HG02678 (cell line): ENCODE measurements around the gene CLIC2.
A peak's percentile ranks its signal among the peaks of the same experiment; 100 is the strongest.
"Not testable (repeated sequence)": the region's sequence is repeated elsewhere in the genome, so short reads cannot be mapped to it uniquely, and the experiment has no call there.

Experiments
- ATAC-seq: cut with Tn5 transposase; IDR thresholded peaks from one replicate; pipeline ENCODE4 v1.9.1; 2021; ENCODE audit warnings: mild to moderate bottlenecking, moderate library complexity; ENCODE audit not compliant: unreplicated experiment

The CLIC2 gene

DNA sequence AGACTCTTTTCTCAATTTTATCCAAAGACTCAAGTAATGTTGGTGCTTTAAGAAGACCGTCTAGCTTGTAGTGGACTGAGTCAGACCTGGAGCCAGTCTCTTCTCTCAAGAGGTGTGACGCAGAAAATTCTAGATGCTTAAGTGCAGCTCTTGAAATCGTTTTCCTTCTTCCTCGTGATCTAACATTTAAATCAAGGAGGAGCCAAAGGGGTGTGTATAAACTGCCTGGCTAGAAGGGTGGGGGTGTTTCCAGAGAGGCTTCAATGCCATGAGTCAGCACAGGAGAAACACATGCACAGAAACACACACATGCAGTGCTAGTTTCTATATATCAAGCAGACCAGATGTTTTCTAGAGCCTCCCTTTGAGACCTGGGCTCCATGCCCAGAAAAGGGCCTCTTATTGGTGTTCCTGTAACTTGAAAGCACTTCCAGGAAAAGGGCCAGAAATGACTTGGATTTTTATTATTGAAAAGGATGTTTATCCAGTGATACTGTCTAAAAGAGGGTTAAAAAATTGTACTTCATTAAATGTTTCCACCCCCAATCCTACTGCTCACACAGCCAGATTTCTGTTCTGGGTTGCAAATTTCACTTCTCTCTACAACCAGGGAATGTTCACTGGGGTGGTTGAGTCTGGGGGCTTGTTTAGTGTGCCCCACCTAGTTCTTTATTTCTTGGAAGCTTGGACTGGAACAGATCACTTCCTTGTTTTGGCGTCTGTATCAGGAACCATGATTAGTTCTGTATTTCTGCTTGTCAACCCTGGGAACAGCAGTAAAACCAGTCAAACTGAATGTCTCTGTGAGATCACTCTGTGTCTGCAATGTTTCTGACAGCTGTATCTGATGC is at the start of gene CLIC2:
CLIC2 (minus strand) TSS at position 129 of the 851 bp plus-strand sequence. CDS start 187 bp downstream, outside the sequence.
- peak; percentile 50 for ATAC-seq

DNA sequence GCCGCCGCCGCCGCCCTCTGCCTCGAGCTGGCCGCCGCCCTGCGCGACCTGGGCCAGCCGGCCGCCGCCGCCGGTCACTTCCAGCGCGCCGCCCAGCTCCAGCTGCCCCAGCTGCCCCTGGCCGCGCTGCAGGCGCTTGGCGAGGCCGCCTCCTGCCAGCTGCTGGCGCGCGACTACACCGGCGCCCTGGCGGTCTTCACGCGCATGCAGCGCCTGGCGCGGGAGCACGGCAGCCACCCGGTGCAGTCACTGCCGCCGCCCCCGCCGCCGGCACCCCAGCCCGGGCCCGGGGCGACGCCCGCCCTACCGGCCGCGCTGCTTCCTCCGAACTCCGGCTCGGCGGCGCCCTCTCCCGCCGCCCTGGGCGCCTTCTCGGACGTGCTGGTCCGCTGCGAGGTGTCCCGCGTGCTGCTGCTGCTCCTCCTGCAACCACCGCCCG is 48.1 kb upstream of the CLIC2 start:
- peak; percentile 49 for ATAC-seq

DNA sequence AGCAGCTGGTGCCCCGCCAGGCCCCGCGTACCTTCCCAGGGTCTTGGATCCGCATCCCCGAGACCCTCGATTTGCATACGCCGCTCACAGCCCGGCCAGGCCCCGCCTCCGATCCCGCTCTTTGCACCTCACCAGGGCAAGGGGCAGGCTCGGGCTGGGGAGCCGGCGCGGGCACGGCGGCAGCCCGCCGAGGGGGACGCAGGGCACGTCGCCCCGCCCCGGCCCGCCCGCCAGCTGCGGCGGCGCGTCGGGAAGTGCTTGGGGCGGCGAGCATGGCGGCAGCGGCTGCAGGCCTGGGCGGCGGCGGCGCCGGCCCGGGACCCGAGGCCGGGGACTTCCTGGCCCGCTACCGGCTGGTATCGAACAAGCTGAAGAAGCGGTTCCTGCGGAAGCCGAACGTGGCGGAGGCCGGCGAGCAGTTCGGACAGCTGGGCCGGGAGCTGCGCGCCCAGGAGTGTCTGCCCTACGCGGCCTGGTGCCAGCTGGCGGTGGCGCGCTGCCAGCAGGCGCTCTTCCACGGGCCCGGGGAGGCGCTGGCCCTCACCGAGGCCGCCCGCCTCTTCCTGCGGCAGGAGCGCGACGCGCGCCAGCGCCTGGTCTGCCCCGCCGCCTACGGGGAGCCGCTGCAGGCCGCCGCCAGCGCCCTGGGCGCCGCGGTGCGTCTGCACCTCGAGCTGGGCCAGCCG is 47.6 kb upstream of the CLIC2 start, which contains the start of gene F8A2:
F8A2 (plus strand) TSS at position 253 of the 686 bp plus-strand sequence; CDS start at position 273, 20 bp downstream.
- ATAC-seq, result peak; percentile 87

- not testable (repeated sequence) for ATAC-seq
These were observed 45.4 kb upstream of the CLIC2 start for GRCh38 chrX:155379802-155380201.

- peak; percentile 66 for ATAC-seq
These were observed 39.5 kb upstream of the CLIC2 start for GRCh38 chrX:155373777-155374458.

DNA sequence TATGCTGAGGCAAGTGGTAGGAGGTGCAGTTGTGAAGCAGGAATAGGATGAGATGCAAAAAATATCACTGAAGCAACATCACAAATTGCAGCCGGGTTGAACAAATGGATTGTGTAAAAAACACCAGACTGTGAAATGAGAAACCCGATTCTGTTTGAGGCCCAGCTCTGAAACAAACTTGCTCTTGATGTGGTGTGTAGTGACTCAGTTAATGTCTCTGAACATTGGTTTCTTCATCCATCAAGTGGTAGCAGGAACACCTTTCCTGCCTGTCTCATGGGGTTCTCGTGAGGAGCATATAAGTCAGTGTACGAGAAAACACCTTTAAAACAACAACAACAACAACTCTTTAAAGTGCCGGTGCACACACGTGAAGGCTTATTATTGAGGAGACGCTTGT is 29.3 kb upstream of the CLIC2 start:
- not testable (repeated sequence) for ATAC-seq

- ATAC-seq, result not testable (repeated sequence)
These were observed 15.0 kb upstream of the CLIC2 start for GRCh38 chrX:155349448-155349847.

DNA sequence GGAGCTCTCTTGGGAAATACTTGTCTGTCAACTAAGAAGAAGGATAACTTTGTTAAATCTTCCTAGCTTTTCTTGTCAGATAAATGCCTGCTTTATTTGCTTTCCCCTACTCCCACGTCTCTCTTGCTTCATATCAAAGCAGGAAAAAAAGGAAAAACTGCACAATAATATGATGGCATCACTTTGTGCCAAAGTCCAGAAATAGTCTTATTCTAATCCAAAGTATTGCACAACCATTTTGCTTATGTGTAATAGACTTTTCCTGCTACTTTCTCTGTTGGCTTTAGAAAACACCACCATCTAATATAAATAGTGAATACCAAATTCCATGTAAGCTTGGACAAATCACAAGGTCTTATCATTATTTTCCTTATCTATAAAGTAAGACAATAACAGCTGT is 11.3 kb upstream of the CLIC2 start:
- not testable (repeated sequence) for ATAC-seq

- not testable (repeated sequence) for ATAC-seq
These were observed 911 bp upstream of the CLIC2 start for GRCh38 chrX:155335337-155335712.

DNA sequence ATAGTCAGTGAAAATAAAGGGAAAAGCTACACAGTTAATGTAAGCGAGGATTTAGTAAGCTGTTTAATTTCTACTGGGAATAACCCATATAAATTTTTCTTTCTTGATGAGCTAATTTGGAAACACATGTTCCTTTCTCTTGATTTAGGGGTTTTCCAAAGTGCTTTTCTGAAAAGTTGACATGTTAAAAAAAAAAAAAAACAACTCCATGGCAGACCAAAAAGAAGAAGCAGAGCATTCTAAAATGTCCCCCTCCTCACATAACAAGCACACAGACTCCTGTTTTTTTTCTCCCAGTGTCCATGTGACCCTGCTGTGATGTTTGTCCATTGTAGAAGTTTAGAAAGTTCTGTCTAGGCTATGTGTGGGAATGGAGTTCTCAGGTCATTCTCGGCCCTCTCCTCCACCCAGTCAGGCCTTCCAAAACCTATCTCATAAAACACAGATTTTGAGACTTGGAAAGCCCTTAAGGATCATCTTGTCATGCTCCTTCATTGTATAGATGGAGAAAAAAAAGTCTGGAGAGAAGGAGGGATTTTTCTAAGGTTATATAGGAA is 792 bp downstream of the CLIC2 start:
- no peak for ATAC-seq

DNA sequence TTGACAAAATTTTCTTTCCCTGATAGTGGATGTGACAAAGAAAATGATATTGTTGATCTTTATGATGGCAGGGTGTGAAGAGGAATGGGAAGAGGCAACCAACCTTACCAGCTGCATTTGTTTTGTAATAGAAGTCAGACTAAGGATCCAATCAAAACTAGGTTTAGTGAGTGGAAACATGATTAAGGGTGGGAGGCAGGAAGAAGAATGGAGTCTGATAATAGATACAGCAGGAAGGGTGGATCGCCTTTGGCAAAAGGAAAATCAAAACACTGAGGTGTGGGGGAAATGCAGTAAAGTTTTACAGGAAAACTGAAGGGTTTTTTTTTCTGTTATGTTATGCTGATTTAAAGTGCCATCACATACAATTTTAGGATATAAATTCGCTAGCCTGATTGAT is 3.4 kb downstream of the CLIC2 start:
- no peak for ATAC-seq

DNA sequence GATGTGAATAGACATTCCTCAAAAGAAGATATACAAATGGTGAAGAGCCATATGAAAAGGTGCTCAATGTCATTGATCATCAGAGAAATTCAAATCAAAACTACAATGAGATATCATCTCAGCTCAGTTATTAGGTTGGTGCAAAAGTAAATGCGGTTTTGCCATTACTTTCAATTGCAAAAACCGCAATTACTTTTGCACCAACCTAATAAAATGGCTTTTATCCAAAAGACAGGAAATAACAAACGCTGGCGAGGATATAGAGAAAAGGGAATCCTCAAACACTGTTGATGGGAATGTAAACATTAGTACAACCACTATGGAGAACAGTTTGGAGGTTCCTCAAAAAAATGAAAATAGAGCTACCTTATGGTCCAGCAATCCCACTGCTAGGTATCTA is 5.1 kb downstream of the CLIC2 start:
- no peak for ATAC-seq

GRCh38 chrX:155326610-155327009 is 7.8 kb downstream of the CLIC2 start:
- no peak for ATAC-seq

- ATAC-seq, result no peak
These were observed 20.2 kb downstream of the CLIC2 start for GRCh38 chrX:155314260-155314659.

- ATAC-seq, result no peak
These were observed 20.6 kb downstream of the CLIC2 start for GRCh38 chrX:155313766-155314165.

DNA sequence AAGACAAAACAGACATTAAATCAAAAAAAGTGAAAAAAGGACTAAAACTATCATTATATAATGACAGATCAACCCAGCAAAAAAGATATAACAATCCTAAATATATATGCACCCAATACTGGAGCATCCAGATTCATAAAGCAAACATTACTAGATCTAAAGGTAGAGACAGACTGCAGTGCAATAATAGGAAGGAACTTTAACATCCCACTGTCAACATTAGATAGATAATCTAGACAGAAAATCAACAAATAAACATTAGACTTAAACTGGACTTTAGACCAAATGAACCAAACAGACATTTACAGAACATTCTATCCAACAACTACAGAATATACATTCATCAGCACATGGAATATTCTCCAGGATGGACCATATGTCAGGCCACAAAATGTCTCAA is 40.6 kb downstream of the CLIC2 start:
- no peak for ATAC-seq

DNA sequence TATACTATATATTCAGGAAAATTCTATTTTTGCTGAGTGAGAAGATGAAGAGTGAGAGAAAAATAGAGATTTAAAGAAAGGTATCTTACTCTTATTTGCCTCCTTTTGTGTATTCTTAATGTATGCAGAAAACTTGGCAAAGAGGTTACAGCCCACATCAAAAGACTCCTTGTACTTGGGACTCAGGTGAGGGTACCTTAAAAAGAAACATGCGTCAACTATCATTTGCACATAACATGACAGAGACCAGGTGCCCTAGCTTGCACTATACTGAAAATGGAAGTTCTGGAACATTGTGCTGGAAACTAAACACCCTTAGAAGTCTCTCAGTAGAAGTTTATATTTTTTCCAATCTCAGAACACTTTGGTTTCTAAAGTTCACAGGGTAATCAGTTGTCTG is 54.5 kb downstream of the CLIC2 start:
- ATAC-seq, result no peak

DNA sequence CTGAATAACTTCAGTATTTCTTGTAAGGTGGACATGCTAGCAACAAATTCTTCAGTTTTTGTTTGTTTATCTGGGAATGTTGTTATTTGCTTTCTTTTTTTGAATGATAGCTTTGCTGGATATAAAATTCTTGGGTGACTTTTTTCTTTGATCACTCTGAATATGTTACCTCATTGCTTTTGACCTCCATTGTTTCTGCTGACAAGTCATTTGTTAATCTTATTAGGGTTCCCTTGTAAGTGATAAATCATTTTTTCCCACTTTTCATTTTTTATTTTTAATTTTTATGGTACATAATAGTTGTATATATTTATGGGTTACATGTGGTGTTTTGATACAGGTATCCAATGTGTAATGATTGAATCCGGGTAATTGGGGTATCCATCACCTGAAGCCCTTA is 63.4 kb downstream of the CLIC2 start:
- ATAC-seq, result no peak

DNA sequence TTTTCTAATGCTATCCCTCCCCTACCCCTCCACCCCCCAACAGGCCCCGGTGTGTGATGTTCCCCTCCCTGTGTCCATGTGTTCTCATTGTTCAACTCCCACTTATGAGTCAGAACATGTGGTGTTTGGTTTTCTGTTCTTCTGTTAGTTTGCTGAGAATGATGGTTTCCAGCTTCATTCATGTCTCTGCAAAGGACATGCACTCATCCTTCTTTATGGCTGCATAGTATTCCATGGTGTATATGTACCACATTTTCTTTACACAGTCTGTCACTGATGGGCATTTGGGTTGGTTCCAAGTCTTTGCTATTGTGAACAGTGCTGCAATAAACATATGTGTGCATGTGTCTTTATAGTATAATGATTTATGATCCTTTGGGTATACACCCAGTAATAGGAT is 66.4 kb downstream of the CLIC2 start:
- ATAC-seq, result not testable (repeated sequence)

DNA sequence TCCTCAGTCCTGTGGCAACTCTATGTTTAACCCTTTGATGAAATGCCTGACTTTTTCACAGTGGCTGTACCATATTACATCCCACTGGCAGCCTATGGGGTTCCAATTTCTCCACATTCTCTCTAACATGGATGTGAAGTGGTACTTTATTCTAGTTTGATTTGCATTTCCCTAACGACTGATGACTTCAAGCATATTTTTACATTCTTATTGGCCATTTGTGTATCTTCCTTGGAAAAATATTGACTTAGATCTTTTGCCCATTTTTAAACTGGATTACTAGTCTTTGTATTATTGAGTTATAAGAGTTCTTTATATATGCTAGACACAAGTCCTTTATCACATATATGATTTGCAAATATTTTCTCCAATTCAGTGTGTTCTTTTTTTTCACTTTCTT is 68.0 kb downstream of the CLIC2 start:
- no peak for ATAC-seq
